CD4-positive, CD25-positive, alpha-beta regulatory T cell (primary cell): Measurements from ENCODE around the gene BBX. TPM values are rescaled to one million over a fixed set of nuclear protein-coding genes. Genes with fewer than 3 reads are reported as not detected.

ENCODE experiments used
- ATAC-seq, 2 donors: fragments of 150-1000 bp; cut with Tn5 transposase; one replicate each; pipeline ENCODE4 v1.10.0; 2021; ENCODE audit warnings: low read depth in 2 of 2, moderate number of reproducible peaks in 2 of 2, moderate library complexity in 1 of 2
- DNase-seq, 3 donors: peaks; one replicate each; pipeline versions ENCODE4 v3.0.0 to v3.0.0-alpha.2; 2012 to 2022; ENCODE audit warnings: mixed read lengths in 1 of 3
- H3K27ac ChIP-seq: one replicate; pipeline ENCODE4 v1.7.0; 2013; ENCODE audit warnings: mild to moderate bottlenecking, low read length; ENCODE audit not compliant: insufficient read depth, poor library complexity, severe bottlenecking
- H3K27me3 ChIP-seq: one replicate; pipeline ENCODE4 v1.7.0; 2013; ENCODE audit warnings: low read length; ENCODE audit not compliant: control insufficient read depth, insufficient read depth
- H3K36me3 ChIP-seq: one replicate; pipeline ENCODE4 v1.7.0; 2013; ENCODE audit warnings: mild to moderate bottlenecking, low read length, moderate library complexity; ENCODE audit not compliant: control insufficient read depth, insufficient read depth
- H3K4me1 ChIP-seq: 2 replicates; pipeline ENCODE4 v1.7.0; 2013; ENCODE audit warnings: mild to moderate bottlenecking, low read length; ENCODE audit not compliant: insufficient read depth, control insufficient read depth, poor library complexity, severe bottlenecking
- H3K4me3 ChIP-seq: one replicate; pipeline ENCODE4 v1.7.0; 2013; ENCODE audit warnings: low read depth, mild to moderate bottlenecking, low read length, moderate library complexity
- H3K9me3 ChIP-seq, 2 experiments: 1 replicate in 1 of 2; 2 replicates in 1 of 2; pipeline ENCODE4 v1.7.0; 2013; ENCODE audit warnings: low read length in 2 of 2, mild to moderate bottlenecking in 1 of 2, moderate library complexity in 1 of 2; ENCODE audit not compliant: control insufficient read depth in 2 of 2
- H3K27ac Mint-ChIP-seq, 3 donors: one replicate each; pipeline ENCODE4 v1.8.0; 2020 to 2022; ENCODE audit warnings: mild to moderate bottlenecking in 3 of 3, mixed read lengths in 3 of 3, moderate library complexity in 2 of 3
- H3K27me3 Mint-ChIP-seq: one replicate; pipeline ENCODE4 v1.8.0; 2022; ENCODE audit warnings: mild to moderate bottlenecking, mixed read lengths
- H3K36me3 Mint-ChIP-seq: one replicate; pipeline ENCODE4 v1.8.0; 2020; ENCODE audit warnings: mixed read lengths
- H3K4me1 Mint-ChIP-seq, 4 donors: one replicate each; pipeline ENCODE4 v1.8.0; 2020 to 2022; ENCODE audit warnings: mixed read lengths in 4 of 4, mild to moderate bottlenecking in 1 of 4
- H3K4me3 Mint-ChIP-seq, 4 donors: one replicate each; pipeline ENCODE4 v1.8.0; 2020 to 2022; ENCODE audit warnings: mild to moderate bottlenecking in 4 of 4, mixed read lengths in 4 of 4, moderate library complexity in 3 of 4
- H3K9me3 Mint-ChIP-seq, 7 donors: one replicate each; pipeline ENCODE4 v1.8.0; 2020 to 2022; ENCODE audit warnings: mixed read lengths in 7 of 7, mild to moderate bottlenecking in 3 of 7, moderate library complexity in 2 of 7
- polyA plus RNA-seq, 4 donors: library from polyadenylated mRNA; unstranded; fragments of 300-500 nt; fragmentation: Illumina TruSeq; gene quantifications; one replicate each; pipeline ENCODE4 v1.2.3, GENCODE V29; 2021
- total RNA-seq: library from RNA; stranded (reverse); gene quantifications from one replicate; pipeline ENCODE4 v1.2.3, GENCODE V29; 2022

Gene BBX
- total and polyA plus RNA-seq, 5 donors from 2014 or later, result 62.1 to 96.2 (median 82.8) TPM

DNA sequence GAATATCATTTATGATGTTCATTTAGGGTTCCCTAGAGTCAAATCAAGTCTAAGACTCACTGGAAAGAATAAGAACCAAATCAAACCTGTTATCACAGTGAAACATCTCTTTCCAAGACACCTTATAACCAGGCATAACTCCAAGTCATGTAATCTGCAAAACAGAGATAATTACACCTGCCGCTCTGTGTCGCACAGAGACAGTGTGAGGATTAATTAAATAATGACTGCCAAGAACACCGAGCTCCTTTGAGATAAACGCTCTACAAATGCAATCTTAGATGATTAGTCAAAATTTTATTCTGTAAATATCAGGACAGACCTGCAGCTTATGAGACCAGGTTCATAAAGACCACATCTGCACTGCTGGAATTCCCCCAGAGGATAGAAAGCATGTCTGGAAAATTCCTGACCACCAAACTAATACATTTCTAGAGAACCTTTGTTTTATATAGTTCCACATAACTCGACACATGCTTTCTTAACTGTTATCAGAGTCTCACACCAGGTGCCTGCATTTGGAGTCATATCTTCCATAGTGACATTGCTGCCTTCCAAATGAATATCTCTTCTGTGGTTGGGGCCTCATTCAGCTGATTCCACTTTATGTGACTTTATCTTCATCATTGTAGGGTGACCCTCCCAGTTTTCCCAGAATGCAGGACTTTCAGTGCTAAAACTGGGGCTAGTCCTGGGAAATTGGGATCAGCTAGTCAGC, 315.3 kb downstream of the BBX start:
- no peak overlapping the region for H3K27ac ChIP-seq
- Mint-ChIP-seq H3K27ac (no peak overlapping the region), H3K4me3 (no peak overlapping the region), H3K9me3 (no peaks in the 10 kb centered on the region), H3K27me3 (peaks cover 12% of the 10 kb centered on the region), H3K4me1 (no peaks in the 10 kb centered on the region), H3K36me3 (peaks cover 3% of the 10 kb centered on the region)
- H3K4me3 ChIP-seq, result no peak overlapping the region
- no peaks in the 10 kb centered on the region for H3K36me3 ChIP-seq
- no peaks in the 10 kb centered on the region for H3K4me1 ChIP-seq
- no peaks in the 10 kb centered on the region for H3K9me3 ChIP-seq
- DNase-seq (no peak), ATAC-seq (no peak)
- no peaks in the 10 kb centered on the region for H3K27me3 ChIP-seq

GRCh38 chr3:107841831-107842230, 319.1 kb downstream of the BBX start:
- DNase-seq (no peak), ATAC-seq (no peak)
- H3K4me3 ChIP-seq, result no peak overlapping the region
- H3K4me1 Mint-ChIP-seq, result no peaks in the 10 kb centered on the region
- no peak overlapping the region for H3K4me3 Mint-ChIP-seq
- H3K27ac Mint-ChIP-seq, result no peak overlapping the region
- no peaks in the 10 kb centered on the region for H3K9me3 Mint-ChIP-seq
- no peaks in the 10 kb centered on the region for H3K4me1 ChIP-seq
- H3K27me3 ChIP-seq, result peaks cover 1% of the 10 kb centered on the region
- H3K36me3 Mint-ChIP-seq, result no peaks in the 10 kb centered on the region
- no peak overlapping the region for H3K27ac ChIP-seq
- peaks cover 15% of the 10 kb centered on the region for H3K27me3 Mint-ChIP-seq
- no peaks in the 10 kb centered on the region for H3K36me3 ChIP-seq
- no peaks in the 10 kb centered on the region for H3K9me3 ChIP-seq

DNA sequence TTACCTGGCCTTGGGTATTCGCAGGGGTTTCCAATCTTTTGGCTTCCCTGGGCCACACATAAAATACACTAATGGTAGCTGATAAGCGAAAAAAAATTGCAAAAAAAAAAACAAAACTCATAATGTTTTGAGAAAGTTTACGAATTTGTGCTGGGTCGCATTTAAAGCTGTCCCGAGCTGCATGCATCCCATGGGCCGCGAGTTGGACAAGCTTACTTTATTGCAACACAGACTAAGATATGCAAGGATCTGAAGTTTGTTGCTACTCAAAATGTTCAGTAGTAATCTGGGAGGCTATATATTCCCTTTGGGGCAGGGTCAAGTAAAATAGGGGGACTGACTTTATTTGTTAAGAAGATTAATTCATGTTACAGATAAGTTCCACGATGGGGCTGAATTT, 320.2 kb downstream of the BBX start:
- H3K9me3 ChIP-seq, result no peaks in the 10 kb centered on the region
- Mint-ChIP-seq H3K36me3 (no peaks in the 10 kb centered on the region), H3K27ac (no peak overlapping the region)

DNA sequence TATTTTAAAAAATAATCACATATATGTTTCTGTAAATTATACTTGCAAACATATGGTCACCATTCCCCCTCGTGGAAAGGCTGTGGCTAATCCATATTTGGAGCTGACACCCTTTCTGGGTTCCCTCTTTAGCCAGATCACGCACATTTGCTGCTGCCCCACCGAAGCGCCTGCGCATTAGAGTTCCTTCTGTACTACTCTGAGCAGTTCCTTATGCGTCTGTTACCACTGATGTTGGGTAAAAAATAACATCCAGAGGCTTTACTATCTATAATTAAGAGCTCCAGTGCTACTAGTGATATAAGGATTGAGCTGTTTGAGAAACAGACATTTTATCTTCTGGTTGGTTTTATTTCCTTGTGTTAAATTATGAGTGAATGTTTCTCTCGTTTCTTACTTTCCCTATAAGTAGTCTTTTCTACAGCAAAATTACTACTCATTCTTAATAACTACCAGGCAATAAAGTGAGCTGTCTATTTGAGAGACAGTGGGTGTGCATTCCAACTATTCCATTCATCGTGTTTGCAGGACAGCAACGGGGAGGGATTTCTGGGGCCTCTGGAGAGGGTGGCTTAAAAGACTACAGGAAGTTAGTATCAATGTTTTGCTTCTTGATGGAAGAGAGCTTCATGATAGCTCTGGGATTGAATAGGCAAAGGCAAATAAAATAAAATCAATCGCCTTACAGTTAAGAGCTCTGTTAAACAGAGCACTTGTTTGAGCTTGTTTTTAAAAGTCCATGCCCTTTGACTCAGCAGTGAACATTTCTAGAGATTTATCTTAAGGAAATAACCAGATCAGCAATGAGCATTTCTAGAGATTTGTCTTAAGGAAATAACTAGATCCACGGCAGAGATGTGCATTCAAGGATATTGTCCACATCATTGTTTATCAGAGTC, 322.9 kb downstream of the BBX start:
- Mint-ChIP-seq H3K27me3 (peaks cover 11% of the 10 kb centered on the region), H3K4me1 (peaks cover 0 to 6% (median 0%) of the 10 kb centered on the region in 4 donors), H3K27ac (no peak overlapping the region), H3K36me3 (no peaks in the 10 kb centered on the region), H3K4me3 (no peak overlapping the region), H3K9me3 (peaks cover 0 to 5% (median 0%) of the 10 kb centered on the region in 7 donors)
- no peak for ATAC-seq
- DNase-seq, result no peak
- Histone ChIP-seq H3K27me3 (peaks cover 2% of the 10 kb centered on the region), H3K27ac (no peak overlapping the region), H3K36me3 (no peaks in the 10 kb centered on the region), H3K4me1 (no peaks in the 10 kb centered on the region), H3K4me3 (no peak overlapping the region), H3K9me3 (no peaks in the 10 kb centered on the region)

More for the DNA sequence above, 320.2 kb downstream of the BBX start:
- H3K4me1 Mint-ChIP-seq, result no peaks in the 10 kb centered on the region
- Histone ChIP-seq H3K27me3 (peaks cover 2% of the 10 kb centered on the region), H3K4me3 (no peak overlapping the region), H3K4me1 (no peaks in the 10 kb centered on the region), H3K36me3 (no peaks in the 10 kb centered on the region), H3K27ac (no peak overlapping the region)
- DNase-seq (no peak), ATAC-seq (no peak)
- peaks cover 15% of the 10 kb centered on the region for H3K27me3 Mint-ChIP-seq
- H3K9me3 Mint-ChIP-seq, result no peaks in the 10 kb centered on the region
- H3K4me3 Mint-ChIP-seq, result no peak overlapping the region

DNA sequence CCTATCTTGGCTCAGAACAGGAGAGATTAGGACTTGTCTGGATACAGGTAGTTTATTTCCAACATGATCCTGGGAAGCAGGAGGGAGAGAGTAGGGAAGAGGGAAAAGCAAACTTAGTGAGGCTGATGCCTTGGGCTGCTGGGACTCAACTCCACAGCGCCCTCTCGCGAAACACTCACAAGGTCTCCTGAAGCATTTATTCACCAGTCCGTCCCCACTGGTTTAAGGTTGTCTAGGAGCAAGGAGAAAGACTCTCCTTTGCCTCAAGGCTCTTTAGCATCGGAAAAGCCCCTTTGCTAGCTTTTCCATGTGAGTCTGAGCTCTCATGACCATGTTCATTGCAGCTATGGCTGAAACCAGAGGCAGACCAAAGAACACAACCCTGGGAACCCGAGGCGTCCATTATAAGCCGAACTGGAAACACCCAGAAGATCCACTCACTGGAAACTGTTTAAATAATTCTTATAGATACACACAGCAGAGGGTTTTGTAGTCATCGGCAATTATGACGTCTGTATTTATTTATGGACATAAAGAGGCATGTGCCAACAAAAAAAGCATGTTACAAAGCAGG, 323.6 kb downstream of the BBX start:
- Mint-ChIP-seq H3K9me3 (peaks cover 0 to 7% (median 0%) of the 10 kb centered on the region in 7 donors), H3K27me3 (peaks cover 15% of the 10 kb centered on the region), H3K27ac (no peak overlapping the region), H3K36me3 (no peaks in the 10 kb centered on the region), H3K4me3 (no peak overlapping the region), H3K4me1 (peaks cover 0 to 10% (median 0%) of the 10 kb centered on the region in 4 donors)
- H3K4me3 ChIP-seq, result no peak overlapping the region
- H3K4me1 ChIP-seq, result no peaks in the 10 kb centered on the region
- peaks cover 2% of the 10 kb centered on the region for H3K27me3 ChIP-seq
- ATAC-seq (no peak), DNase-seq (peak in 2 of 3 donors; percentile 2 to 40)
- no peaks in the 10 kb centered on the region for H3K9me3 ChIP-seq
- H3K36me3 ChIP-seq, result no peaks in the 10 kb centered on the region
- H3K27ac ChIP-seq, result no peak overlapping the region

- Mint-ChIP-seq H3K9me3 (peaks cover 0 to 7% (median 0%) of the 10 kb centered on the region in 7 donors), H3K36me3 (no peaks in the 10 kb centered on the region), H3K4me1 (peaks cover 0 to 10% (median 0%) of the 10 kb centered on the region in 4 donors), H3K27ac (no peak overlapping the region), H3K27me3 (peaks cover 11% of the 10 kb centered on the region), H3K4me3 (no peak overlapping the region)
- Histone ChIP-seq H3K4me3 (no peak overlapping the region), H3K9me3 (no peaks in the 10 kb centered on the region), H3K27me3 (peaks cover 2% of the 10 kb centered on the region), H3K4me1 (no peaks in the 10 kb centered on the region), H3K27ac (no peak overlapping the region), H3K36me3 (no peaks in the 10 kb centered on the region)
- ATAC-seq (no peak), DNase-seq (no peak)
Measured at GRCh38 chr3:107847791-107848190, 325.0 kb downstream of the BBX start.

DNA sequence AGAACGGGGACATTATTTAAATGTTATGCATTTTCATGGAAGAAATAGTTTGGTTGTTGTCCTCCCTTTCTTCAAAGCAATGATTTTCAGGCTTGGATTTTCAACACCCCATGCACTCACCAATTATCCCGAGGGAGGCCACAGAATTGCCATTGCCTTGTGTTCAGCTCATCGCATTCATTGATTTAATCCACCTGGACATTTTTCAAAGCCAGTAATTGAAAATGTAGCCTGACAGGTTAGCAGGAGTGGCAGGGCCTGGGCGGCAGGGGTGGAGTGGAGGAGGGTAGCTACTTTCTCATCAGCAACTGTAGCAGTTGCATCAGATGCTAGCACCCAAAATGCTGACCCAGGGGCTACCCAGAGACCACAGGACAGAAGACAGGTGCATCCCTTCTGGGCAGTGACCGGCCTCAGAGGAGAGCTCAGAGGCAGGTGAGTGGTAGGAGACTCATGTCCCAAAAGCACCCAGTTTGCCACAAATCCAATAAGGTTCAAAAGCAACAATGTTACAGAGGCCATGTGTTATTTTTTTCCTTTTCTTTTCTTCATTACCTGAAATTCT, 325.7 kb downstream of the BBX start:
- peaks cover 0 to 10% (median 0%) of the 10 kb centered on the region in 4 donors for H3K4me1 Mint-ChIP-seq

More for the DNA sequence above, 325.7 kb downstream of the BBX start:
- H3K4me3 Mint-ChIP-seq, result no peak overlapping the region
- Histone ChIP-seq H3K27ac (no peak overlapping the region), H3K4me3 (no peak overlapping the region), H3K9me3 (no peaks in the 10 kb centered on the region), H3K36me3 (no peaks in the 10 kb centered on the region), H3K4me1 (no peaks in the 10 kb centered on the region), H3K27me3 (peaks cover 2% of the 10 kb centered on the region)
- H3K27ac Mint-ChIP-seq, result no peak overlapping the region
- H3K36me3 Mint-ChIP-seq, result no peaks in the 10 kb centered on the region
- H3K9me3 Mint-ChIP-seq, result peaks cover 0 to 7% (median 0%) of the 10 kb centered on the region in 7 donors
- peaks cover 5% of the 10 kb centered on the region for H3K27me3 Mint-ChIP-seq
- no peak for ATAC-seq
- no peak for DNase-seq
